ENCODE data around the gene GNB2.

Gene GNB2

GRCh38 chr7:100693312-100694097, 20.0 kb downstream of the GNB2 start:
- TF ChIP-seq SIN3A (IDR thresholded peaks at IDR 0.05; ENCODE audit: borderline replicate concordance, insufficient read depth, low read length) (no peak), FOXP2 (optimal IDR thresholded peaks at IDR 0.05; ENCODE audit: borderline replicate concordance, extremely low read depth, extremely low read length, insufficient read depth) (no peak), REST (IDR thresholded peaks at IDR 0.05; ENCODE audit: insufficient read depth in 1 of 2, low read depth in 2 of 2, low read length in 2 of 2) (no peak), POLR2AphosphoS5 (IDR thresholded peaks at IDR 0.05; ENCODE audit: low read depth, low read length) (no peak), TAF1 (IDR thresholded peaks at IDR 0.05; ENCODE audit: borderline replicate concordance, insufficient read depth, low read length) (no peak)

GRCh38 chr7:100694098-100694745, 20.7 kb downstream of the GNB2 start, which contains the start of gene GIGYF1:
Gene GIGYF1, minus strand, starts transcription at chr7:100694250. Its CDS starts 6,012 bp downstream, at chr7:100688238.
- TF ChIP-seq POLR2AphosphoS5 (IDR thresholded peaks at IDR 0.05; ENCODE audit: low read depth, low read length) (no peak), SIN3A (IDR thresholded peaks at IDR 0.05; ENCODE audit: borderline replicate concordance, insufficient read depth, low read length) (peak; percentile 1; the same call in 1 of the 2 replicates), REST (IDR thresholded peaks at IDR 0.05; ENCODE audit: insufficient read depth in 1 of 2, low read depth in 2 of 2, low read length in 2 of 2) (0 out of 4 replicates have a peak, but pooled peaks of 1 of the 2 experiments have one; percentile 22), FOXP2 (optimal IDR thresholded peaks at IDR 0.05; ENCODE audit: borderline replicate concordance, extremely low read depth, extremely low read length, insufficient read depth) (no peak)

- no peak for TF ChIP-seq FOXP2 (optimal IDR thresholded peaks at IDR 0.05; ENCODE audit: borderline replicate concordance, extremely low read depth, extremely low read length, insufficient read depth)
- no peak for TF ChIP-seq SIN3A (IDR thresholded peaks at IDR 0.05; ENCODE audit: borderline replicate concordance, insufficient read depth, low read length)
- no peak for TF ChIP-seq REST (IDR thresholded peaks at IDR 0.05; ENCODE audit: insufficient read depth in 1 of 2, low read depth in 2 of 2, low read length in 2 of 2)
- no peak for TF ChIP-seq POLR2AphosphoS5 (IDR thresholded peaks at IDR 0.05; ENCODE audit: low read depth, low read length)
- TF ChIP-seq TAF1 (IDR thresholded peaks at IDR 0.05; ENCODE audit: borderline replicate concordance, insufficient read depth, low read length), result no peak
These were observed 22.6 kb downstream of the GNB2 start for GRCh38 chr7:100696123-100696521.

GRCh38 chr7:100699018-100699417, 25.5 kb downstream of the GNB2 start:
- no peak for TF ChIP-seq POLR2AphosphoS5 (IDR thresholded peaks at IDR 0.05; ENCODE audit: low read depth, low read length)
- no peak for TF ChIP-seq FOXP2 (optimal IDR thresholded peaks at IDR 0.05; ENCODE audit: borderline replicate concordance, extremely low read depth, extremely low read length, insufficient read depth)
- TF ChIP-seq TAF1 (IDR thresholded peaks at IDR 0.05; ENCODE audit: borderline replicate concordance, insufficient read depth, low read length), result no peak
- TF ChIP-seq REST (IDR thresholded peaks at IDR 0.05; ENCODE audit: insufficient read depth in 1 of 2, low read depth in 2 of 2, low read length in 2 of 2), result no peak

Measured in PFSK-1 (cell line).